IPS-20b (cell line): ENCODE results near the gene ZNF276.
"Not testable (repeated sequence)": the region's sequence is repeated elsewhere in the genome, so short reads cannot be mapped to it uniquely, and the experiment has no call there.

ENCODE experiments used
- H3K27ac ChIP-seq: one replicate; pipeline ENCODE4 v1.5.1; 2013; ENCODE audit warnings: low read length
- H3K27me3 ChIP-seq: 2 replicates; pipeline ENCODE4 v1.6.1; 2013; ENCODE audit warnings: mild to moderate bottlenecking, low read length, inconsistent platforms; ENCODE audit not compliant: insufficient read depth
- H3K36me3 ChIP-seq: 2 replicates; pipeline ENCODE4 v1.6.1; 2013; ENCODE audit warnings: low read depth, mild to moderate bottlenecking, inconsistent platforms, low read length, moderate library complexity; ENCODE audit not compliant: insufficient read depth
- H3K4me1 ChIP-seq: 2 replicates; pipeline ENCODE4 v1.6.1; 2013; ENCODE audit warnings: mild to moderate bottlenecking, control low read depth, inconsistent platforms, low read length, moderate library complexity; ENCODE audit not compliant: insufficient read depth
- H3K4me3 ChIP-seq: 2 replicates; pipeline ENCODE4 v1.5.1; 2013; ENCODE audit warnings: mild to moderate bottlenecking, low read length, inconsistent platforms
- H3K9ac ChIP-seq: 2 replicates; pipeline ENCODE4 v1.6.1; 2013; ENCODE audit warnings: low read depth, mild to moderate bottlenecking, inconsistent platforms, low read length, moderate library complexity
- H3K9me3 ChIP-seq: 2 replicates; pipeline ENCODE4 v1.6.1; 2013; ENCODE audit warnings: mild to moderate bottlenecking, low read depth, low read length, inconsistent platforms; ENCODE audit not compliant: insufficient read depth

Gene ZNF276

GRCh38 chr16:89748076-89748475, 26.7 kb downstream of the ZNF276 start:
- no peak overlapping the region for H3K27ac ChIP-seq
- no peak overlapping the region for H3K9ac ChIP-seq
- no peaks in the 10 kb centered on the region for H3K27me3 ChIP-seq
- no peak overlapping the region for H3K4me3 ChIP-seq
- no peaks in the 10 kb centered on the region for H3K4me1 ChIP-seq
- peaks cover 84% of the 10 kb centered on the region for H3K36me3 ChIP-seq
- H3K9me3 ChIP-seq, result no peaks in the 10 kb centered on the region

GRCh38 chr16:89748921-89749320, 27.6 kb downstream of the ZNF276 start:
- H3K27ac ChIP-seq, result no peak overlapping the region
- no peak overlapping the region for H3K4me3 ChIP-seq
- no peaks in the 10 kb centered on the region for H3K4me1 ChIP-seq
- no peaks in the 10 kb centered on the region for H3K9me3 ChIP-seq
- H3K36me3 ChIP-seq, result peaks cover 82% of the 10 kb centered on the region
- no peaks in the 10 kb centered on the region for H3K27me3 ChIP-seq
- H3K9ac ChIP-seq, result no peak overlapping the region

GRCh38 chr16:89749637-89750036, 28.3 kb downstream of the ZNF276 start:
- H3K9ac ChIP-seq, result no peak overlapping the region
- H3K9me3 ChIP-seq, result no peaks in the 10 kb centered on the region
- H3K27ac ChIP-seq, result no peak overlapping the region
- H3K36me3 ChIP-seq, result peaks cover 75% of the 10 kb centered on the region
- no peak overlapping the region for H3K4me3 ChIP-seq
- no peaks in the 10 kb centered on the region for H3K4me1 ChIP-seq
- H3K27me3 ChIP-seq, result no peaks in the 10 kb centered on the region

DNA sequence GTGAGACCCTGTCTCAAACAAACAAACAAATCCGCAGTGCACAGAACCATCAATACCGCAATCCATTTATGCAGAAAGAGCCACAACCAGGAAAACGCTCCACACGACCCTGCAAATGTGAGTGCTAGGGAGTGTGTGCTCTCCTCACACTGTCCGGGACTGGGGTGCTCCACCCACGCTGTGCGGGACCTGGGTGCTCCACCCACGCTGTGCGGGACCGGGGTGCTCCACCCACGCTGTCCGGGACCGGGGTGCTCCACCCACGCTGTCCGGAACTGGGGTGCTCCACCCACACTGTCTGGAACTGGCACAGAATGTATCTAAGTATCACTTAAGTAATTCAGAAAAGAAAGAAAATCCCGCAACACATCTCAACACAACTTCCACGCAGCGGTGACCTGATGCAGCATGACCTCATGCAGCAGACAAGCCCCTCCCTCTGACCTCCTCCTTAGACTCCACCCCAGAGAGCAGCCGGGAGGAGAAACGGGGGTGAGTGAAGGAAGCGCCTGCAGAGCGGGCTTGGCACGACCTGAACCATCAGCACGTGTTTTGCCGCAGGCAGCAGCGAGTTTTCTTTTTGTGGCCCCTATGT, 38.5 kb downstream of the ZNF276 start:
- H3K27ac ChIP-seq, result no peak overlapping the region
- H3K4me3 ChIP-seq, result no peak overlapping the region
- peaks cover 90% of the 10 kb centered on the region for H3K36me3 ChIP-seq
- H3K4me1 ChIP-seq, result no peaks in the 10 kb centered on the region
- H3K9ac ChIP-seq, result no peak overlapping the region
- no peaks in the 10 kb centered on the region for H3K9me3 ChIP-seq
- no peaks in the 10 kb centered on the region for H3K27me3 ChIP-seq

GRCh38 chr16:89761304-89761922, 40.1 kb downstream of the ZNF276 start:
- Histone ChIP-seq H3K4me1 (no peaks in the 10 kb centered on the region), H3K27me3 (no peaks in the 10 kb centered on the region), H3K27ac (no peak overlapping the region), H3K36me3 (peaks cover 93% of the 10 kb centered on the region), H3K9ac (no peak overlapping the region), H3K4me3 (no peak overlapping the region), H3K9me3 (no peaks in the 10 kb centered on the region)

- H3K27me3 ChIP-seq, result no peaks in the 10 kb centered on the region
- peaks cover 96% of the 10 kb centered on the region for H3K36me3 ChIP-seq
- no peak overlapping the region for H3K4me3 ChIP-seq
- no peak overlapping the region for H3K27ac ChIP-seq
- no peaks in the 10 kb centered on the region for H3K4me1 ChIP-seq
- H3K9me3 ChIP-seq, result no peaks in the 10 kb centered on the region
- no peak overlapping the region for H3K9ac ChIP-seq
Measured at GRCh38 chr16:89764711-89765201, 43.4 kb downstream of the ZNF276 start.

DNA sequence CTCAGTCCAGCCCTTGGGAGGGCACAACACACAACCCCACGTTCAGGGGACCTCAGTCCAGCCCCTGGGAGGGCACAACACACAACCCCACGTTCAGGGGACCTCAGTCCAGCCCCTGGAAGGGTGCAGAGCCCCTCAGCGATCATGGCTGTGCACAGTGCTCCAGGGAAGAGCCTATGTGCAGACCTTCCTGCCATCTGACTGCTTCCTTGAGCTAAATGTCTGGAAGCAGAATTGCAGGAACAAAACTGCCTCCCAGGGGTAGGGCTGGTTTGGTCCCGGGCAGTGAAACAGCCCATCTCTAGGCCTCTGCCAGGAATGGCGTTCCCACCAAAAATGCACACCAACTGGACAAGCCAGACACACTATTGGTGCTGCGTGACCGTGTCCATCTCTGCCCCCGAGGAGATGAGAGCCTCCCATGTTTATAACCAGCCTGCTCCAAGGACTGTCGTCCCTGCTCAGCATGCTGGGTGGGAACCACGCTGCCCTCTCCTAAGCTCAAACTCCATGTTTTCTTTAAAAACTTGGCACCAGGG, 44.0 kb downstream of the ZNF276 start:
- Histone ChIP-seq H3K27ac (no peak overlapping the region), H3K9me3 (no peaks in the 10 kb centered on the region), H3K4me1 (no peaks in the 10 kb centered on the region), H3K36me3 (peaks cover 96% of the 10 kb centered on the region), H3K4me3 (no peak overlapping the region), H3K27me3 (no peaks in the 10 kb centered on the region), H3K9ac (no peak overlapping the region)

DNA sequence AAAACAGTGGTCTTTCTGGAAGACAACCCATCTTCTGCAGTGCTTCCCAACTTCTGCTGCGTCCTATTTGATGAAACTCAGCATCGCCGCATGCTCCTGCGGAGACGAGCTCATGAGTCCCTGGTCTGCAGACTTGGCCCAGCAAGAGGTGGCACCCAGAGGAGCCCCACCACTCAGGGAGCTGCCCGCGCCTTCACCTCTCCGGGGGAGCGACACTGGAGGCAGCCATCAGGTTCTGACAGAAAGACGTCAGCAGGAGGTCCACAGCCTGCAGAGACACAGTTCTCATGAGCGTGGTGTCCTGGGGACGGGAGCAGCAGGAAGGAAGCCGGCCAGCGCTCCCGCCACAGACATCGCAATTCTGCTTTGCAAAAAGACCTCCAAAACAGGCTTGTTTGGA, 49.0 kb downstream of the ZNF276 start:
- H3K27me3 ChIP-seq, result no peaks in the 10 kb centered on the region
- H3K4me1 ChIP-seq, result no peaks in the 10 kb centered on the region
- H3K36me3 ChIP-seq, result peaks cover 97% of the 10 kb centered on the region
- no peaks in the 10 kb centered on the region for H3K9me3 ChIP-seq
- H3K27ac ChIP-seq, result no peak overlapping the region
- no peak overlapping the region for H3K9ac ChIP-seq
- H3K4me3 ChIP-seq, result no peak overlapping the region

GRCh38 chr16:89775223-89775622, 53.9 kb downstream of the ZNF276 start:
- Histone ChIP-seq H3K27me3 (no peaks in the 10 kb centered on the region), H3K4me3 (no peak overlapping the region), H3K9ac (no peak overlapping the region), H3K4me1 (no peaks in the 10 kb centered on the region), H3K27ac (no peak overlapping the region), H3K9me3 (no peaks in the 10 kb centered on the region), H3K36me3 (peaks cover 89% of the 10 kb centered on the region)

GRCh38 chr16:89778211-89778610, 56.9 kb downstream of the ZNF276 start:
- not testable (repeated sequence) for H3K27me3 ChIP-seq, H3K9me3 ChIP-seq, H3K4me3 ChIP-seq, H3K9ac ChIP-seq, H3K4me1 ChIP-seq, H3K27ac ChIP-seq
- H3K36me3 ChIP-seq, result peaks cover 75% of the 10 kb centered on the region

GRCh38 chr16:89779231-89779908, 58.0 kb downstream of the ZNF276 start:
- Histone ChIP-seq H3K36me3 (peaks cover 75% of the 10 kb centered on the region), H3K4me3 (no peak overlapping the region), H3K9me3 (no peaks in the 10 kb centered on the region), H3K27ac (no peak overlapping the region), H3K4me1 (no peaks in the 10 kb centered on the region), H3K27me3 (no peaks in the 10 kb centered on the region), H3K9ac (no peak overlapping the region)

DNA sequence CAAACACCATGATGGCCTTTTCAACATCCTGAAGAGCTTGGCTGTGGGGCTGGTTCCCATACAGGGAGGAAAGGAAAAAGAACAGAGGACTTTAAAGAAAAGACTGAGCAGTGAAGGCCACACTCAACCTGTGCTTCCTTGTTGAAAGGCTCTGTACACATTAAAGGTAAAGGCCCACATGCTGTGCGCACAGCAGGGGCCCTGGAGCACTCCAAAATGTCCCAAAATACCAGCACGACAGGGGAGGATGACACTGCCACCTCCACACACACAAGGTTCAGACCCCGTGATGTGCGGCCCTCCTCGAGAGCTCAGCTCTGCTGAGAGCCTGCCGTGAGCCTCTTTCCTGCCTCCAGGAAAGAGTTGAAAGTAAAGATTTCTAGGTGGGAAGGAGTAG, 58.6 kb downstream of the ZNF276 start:
- Histone ChIP-seq H3K27ac (no peak overlapping the region), H3K36me3 (peaks cover 77% of the 10 kb centered on the region), H3K27me3 (no peaks in the 10 kb centered on the region), H3K4me1 (no peaks in the 10 kb centered on the region), H3K4me3 (no peak overlapping the region), H3K9me3 (no peaks in the 10 kb centered on the region), H3K9ac (no peak overlapping the region)
